Smooth muscle cell (in vitro differentiated cells): Measurements from ENCODE around the gene OPCML. TPM values are rescaled to one million over a fixed set of nuclear protein-coding genes. Genes with fewer than 3 reads are reported as not detected.

Experiments used
- DNase-seq: peaks from one replicate; lab custom pipeline; 2025; ENCODE audit not compliant: unreplicated experiment; lab: John Stamatoyannopoulos, UW
- H2AFZ ChIP-seq: fragments of 200-600 bp; sonication (generic); 2 replicates; pipeline ENCODE4 v1.6.0; 2016; ENCODE audit warnings: antibody characterized with exemption, low read depth, mild to moderate bottlenecking
- H3F3A ChIP-seq: fragments of 200-600 bp; sonication (generic); 2 replicates; pipeline ENCODE4 v1.6.0; 2017; ENCODE audit warnings: antibody characterized with exemption, low read depth
- H3K27ac ChIP-seq: fragments of 200-600 bp; sonication (generic); 2 replicates; pipeline ENCODE4 v1.5.1; 2016; ENCODE audit warnings: low read depth, mild to moderate bottlenecking
- H3K27me3 ChIP-seq: fragments of 200-600 bp; sonication (generic); 2 replicates; pipeline ENCODE4 v1.6.1; 2016; ENCODE audit warnings: low read depth, mild to moderate bottlenecking
- H3K36me3 ChIP-seq: fragments of 200-600 bp; sonication (generic); 2 replicates; pipeline ENCODE4 v1.5.1; 2016; ENCODE audit warnings: low read depth
- H3K4me1 ChIP-seq: fragments of 200-600 bp; sonication (generic); 2 replicates; pipeline ENCODE4 v1.5.1; 2016; ENCODE audit warnings: low read depth
- H3K4me2 ChIP-seq: fragments of 200-600 bp; sonication (generic); 2 replicates; pipeline ENCODE4 v1.6.0; 2016; ENCODE audit warnings: mild to moderate bottlenecking
- H3K4me3 ChIP-seq: fragments of 200-600 bp; sonication (generic); 2 replicates; pipeline ENCODE4 v1.5.1; 2016; ENCODE audit warnings: mild to moderate bottlenecking
- H3K79me2 ChIP-seq: fragments of 200-600 bp; sonication (generic); 2 replicates; pipeline ENCODE4 v1.6.0; 2016; ENCODE audit warnings: low read depth, mild to moderate bottlenecking
- H3K9ac ChIP-seq: fragments of 200-600 bp; sonication (generic); 2 replicates; pipeline ENCODE4 v1.6.0; 2016; ENCODE audit warnings: low read depth
- H3K9me3 ChIP-seq: fragments of 200-600 bp; sonication (generic); replicated peaks from 2 replicates; pipeline ENCODE4 v1.5.1; 2016; ENCODE audit warnings: low read depth
- H4K20me1 ChIP-seq: fragments of 200-600 bp; sonication (generic); 2 replicates; pipeline ENCODE4 v1.6.0; 2016; ENCODE audit warnings: low read depth
- CTCF ChIP-seq: fragments of 200-600 bp; sonication (generic); IDR thresholded peaks from 2 replicates; pipeline ENCODE4 v1.5.1; 2017; ENCODE audit warnings: borderline replicate concordance, mild to moderate bottlenecking, antibody characterized with exemption; ENCODE audit not compliant: insufficient read depth, poor library complexity, severe bottlenecking
- WGBS: methylation state at CpG from one replicate; pipeline ENCODE4 v1.1.7; 2016; ENCODE audit warnings: low lambda C conversion rate; 5-methylcytosine and 5-hydroxymethylcytosine counted together
- polyA plus RNA-seq: library from polyadenylated mRNA; unstranded; fragments of >200 nt; fragmentation: Nextera tagmentation; extraction: Ambion mirVana; gene quantifications from 2 replicates; pipeline ENCODE4 v1.2.1, GENCODE V29; 2016
- total RNA-seq: library from RNA; depleted of rRNA; stranded (reverse); fragments of >200 nt; gene quantifications from 2 replicates; pipeline ENCODE4 v1.2.3, GENCODE V29; 2014

OPCML gene
- total and polyA plus RNA-seq, 2 experiments from 2014 or later, result 0.42 to 0.58 TPM

- WGBS, result 90% methylated on average over 2 of the region's 2 CpGs
Observed at GRCh38 chr11:132851247-132851646, 681.1 kb downstream of the OPCML start.

GRCh38 chr11:132850266-132850665 lies 682.0 kb downstream of the OPCML start:
- H4K20me1 ChIP-seq, result no peaks in the 10 kb centered on the region
- no peak overlapping the region for H3K4me3 ChIP-seq
- no peaks in the 10 kb centered on the region for H3K27me3 ChIP-seq
- no peak overlapping the region for H2AFZ ChIP-seq
- no peak for DNase-seq
- 94% methylated on average over 3 of the region's 3 CpGs for WGBS
- no peaks in the 10 kb centered on the region for H3F3A ChIP-seq
- no peaks in the 10 kb centered on the region for H3K36me3 ChIP-seq
- H3K9ac ChIP-seq, result no peak overlapping the region
- H3K27ac ChIP-seq, result no peak overlapping the region
- TF ChIP-seq CTCF, result no peak
- H3K9me3 ChIP-seq, result no peaks in the 10 kb centered on the region
- no peaks in the 10 kb centered on the region for H3K4me1 ChIP-seq
- H3K4me2 ChIP-seq, result no peak overlapping the region
- H3K79me2 ChIP-seq, result no peaks in the 10 kb centered on the region

More at GRCh38 chr11:132851247-132851646, 681.1 kb downstream of the OPCML start:
- Histone ChIP-seq H3K9me3 (no peaks in the 10 kb centered on the region), H3K27me3 (no peaks in the 10 kb centered on the region), H4K20me1 (no peaks in the 10 kb centered on the region), H3K4me1 (no peaks in the 10 kb centered on the region), H3K4me2 (no peak overlapping the region), H3K27ac (no peak overlapping the region), H3K9ac (no peak overlapping the region), H2AFZ (no peak overlapping the region), H3F3A (no peaks in the 10 kb centered on the region), H3K79me2 (no peaks in the 10 kb centered on the region), H3K36me3 (no peaks in the 10 kb centered on the region), H3K4me3 (no peak overlapping the region)
- TF ChIP-seq CTCF, result no peak
- DNase-seq, result no peak

- Histone ChIP-seq H3K4me1 (peaks cover 4% of the 10 kb centered on the region), H2AFZ (no peak overlapping the region), H3K36me3 (no peaks in the 10 kb centered on the region), H3F3A (no peaks in the 10 kb centered on the region), H3K27ac (no peak overlapping the region), H3K9me3 (no peaks in the 10 kb centered on the region), H3K27me3 (no peaks in the 10 kb centered on the region), H3K4me3 (no peak overlapping the region), H3K9ac (no peak overlapping the region), H3K4me2 (no peak overlapping the region), H4K20me1 (no peaks in the 10 kb centered on the region), H3K79me2 (no peaks in the 10 kb centered on the region)
- DNase-seq, result no peak
- no peak for TF ChIP-seq CTCF
- 64% methylated on average over 2 of the region's 2 CpGs for WGBS
Observed at GRCh38 chr11:132848336-132848735, 684.0 kb downstream of the OPCML start.

GRCh38 chr11:132846075-132846474 lies 686.2 kb downstream of the OPCML start:
- H3K4me3 ChIP-seq, result no peak overlapping the region
- no peaks in the 10 kb centered on the region for H3K36me3 ChIP-seq
- TF ChIP-seq CTCF, result no peak
- WGBS, result 92% methylated on average over 4 of the region's 4 CpGs
- no peaks in the 10 kb centered on the region for H4K20me1 ChIP-seq
- H3K79me2 ChIP-seq, result no peaks in the 10 kb centered on the region
- no peaks in the 10 kb centered on the region for H3F3A ChIP-seq
- H3K9me3 ChIP-seq, result no peaks in the 10 kb centered on the region
- no peak overlapping the region for H3K27ac ChIP-seq
- no peak overlapping the region for H3K9ac ChIP-seq
- H3K4me2 ChIP-seq, result no peak overlapping the region
- no peak overlapping the region for H2AFZ ChIP-seq
- H3K27me3 ChIP-seq, result no peaks in the 10 kb centered on the region
- peaks cover 4% of the 10 kb centered on the region for H3K4me1 ChIP-seq
- no peak for DNase-seq
